Adrenal gland (tissue), 12 donors: ENCODE measurements around the gene CEP250. TPM values are rescaled to one million over a fixed set of nuclear protein-coding genes. Genes with fewer than 3 reads are reported as not detected.

ENCODE experiments used
- DNase-seq, 7 donors: peaks; one replicate each; pipeline ENCODE4 v3.0.0-alpha.2; 2019 to 2020
- H3K27ac ChIP-seq, 5 donors: fragments of 200-600 bp; sonication (generic) in 4 of 5; 1 replicate in 3 of 5; 2 replicates in 2 of 5; pipeline versions ENCODE4 v1.5.1 to v1.8.0; 2016 to 2020; ENCODE audit warnings: mild to moderate bottlenecking in 1 of 5
- H3K27me3 ChIP-seq: fragments of 200-600 bp; 2 replicates; pipeline ENCODE4 v1.8.0; 2021
- H3K36me3 ChIP-seq, 2 donors: fragments of 200-600 bp; replicated peaks in 1 of 2; 1 replicate in 1 of 2; 2 replicates in 1 of 2; pipeline versions ENCODE4 v1.5.1 to v1.8.0; 2018 to 2022
- H3K4me1 ChIP-seq, 2 donors: fragments of 200-600 bp; replicated peaks in 1 of 2; 1 replicate in 1 of 2; 2 replicates in 1 of 2; pipeline versions ENCODE4 v1.5.1 to v1.8.0; 2018 to 2021
- H3K4me3 ChIP-seq, 4 donors: fragments of 200-600 bp; sonication (generic) in 3 of 4; one replicate each; pipeline ENCODE4 v1.5.1; 2016 to 2018
- H3K9me3 ChIP-seq, 3 donors: fragments of 200-600 bp; sonication (generic) in 1 of 3; replicated peaks in 1 of 3; 1 replicate in 2 of 3; 2 replicates in 1 of 3; pipeline versions ENCODE4 v1.5.1 to v1.8.0; 2016 to 2021
- CTCF ChIP-seq, 6 experiments: fragments of 450-650 bp in 4 of 6; fragments of 200-600 bp in 2 of 6; sonication (generic) in 1 of 6; IDR thresholded peaks; 1 replicate in 5 of 6; 2 replicates in 1 of 6; pipeline versions ENCODE4 v1.5.1 to v1.8.0; 2016 to 2021; ENCODE audit warnings: antibody characterized with exemption in 6 of 6, mild to moderate bottlenecking in 2 of 6, moderate library complexity in 1 of 6
- POLR2A ChIP-seq, 2 donors: fragments of 450-650 bp; IDR thresholded peaks; one replicate each; pipeline ENCODE4 v1.6.1; 2017; ENCODE audit warnings: antibody characterized with exemption in 2 of 2, mild to moderate bottlenecking in 2 of 2, moderate library complexity in 1 of 2
- WGBS, 4 donors: extraction: QIAGEN DNeasy Blood & Tissue Kit in 2 of 4; methylation state at CpG; one replicate each; pipeline versions ENCODE4 v1.1.5 to v1.1.7; 2013 to 2017; 5-methylcytosine and 5-hydroxymethylcytosine counted together
- intact Hi-C, 2 donors: fragments of 100-400 bp; cut with DNase I; formaldehyde crosslinking; loops; one replicate each; pipeline versions ENCODE4 v1.14.1 to v1.15.0; 2022 to 2023
- polyA plus RNA-seq, 3 donors: library from polyadenylated mRNA; stranded (reverse); fragments of 200-250 nt in 2 of 3; fragments of 350-450 nt in 1 of 3; fragmentation: Illumina TruSeq in 1 of 3; extraction: RNeasy Lipid Tissue Mini Kit (QIAGEN cat#74804) in 1 of 3; gene quantifications; one replicate each; pipeline ENCODE4 v1.2.3, GENCODE V29; 2013 to 2014
- total RNA-seq, 9 donors: library from RNA; depleted of rRNA in 4 of 9; stranded (reverse); fragments of >200 nt in 4 of 9; fragments of 120-200 nt in 1 of 9; fragmentation: NEBNext Ultra II Directional in 1 of 9; extraction: Animal tissue kit (Norgen Biotek cat#: 25700) in 1 of 9; gene quantifications; one replicate each; pipeline versions ENCODE4 v1.1.0 to v1.2.4, GENCODE V29; 2013 to 2023
- donor health status: healthy with polysubstance abuse.
- donor health status: Bipolar disorder and iron deficiency.
- donor health status: DM: yes; HTN: yes; CAD: no.
- donor health status: DM: no; HTN: no; CAD: no.
- donor health status: DM: no; HTN: no; CAD: no.
- donor health status: DM: yes; HTN: yes; CAD: no.

Gene CEP250
- total and polyA plus RNA-seq, 12 donors, result 12.6 to 49.8 (median 26.0) TPM

GRCh38 chr20:35409542-35409941 is 45.9 kb upstream of the CEP250 start:
- no peak for DNase-seq
- H3K27me3 ChIP-seq, result no peaks in the 10 kb centered on the region
- H3K4me3 ChIP-seq, result no peak overlapping the region
- H3K9me3 ChIP-seq, result no peaks in the 10 kb centered on the region
- WGBS, 4 donors, result 58 to 82% (median 63%) methylated on average over 3 of the region's 3 CpGs
- H3K4me1 ChIP-seq, result peaks cover 3 to 7% of the 10 kb centered on the region in 2 donors
- H3K27ac ChIP-seq, result no peak overlapping the region
- H3K36me3 ChIP-seq, result peaks cover 0 to 34% of the 10 kb centered on the region in 2 donors
- intact Hi-C loops, result no loop called here
- TF ChIP-seq POLR2A (IDR thresholded peaks at IDR 0.05) (no peak), CTCF (IDR thresholded peaks at IDR 0.05) (no peak)

- 54 to 88% (median 73%) methylated on average over 2 to 6 of the region's 6 CpGs for WGBS, 4 donors
- no peak overlapping the region for H3K4me3 ChIP-seq
- H3K9me3 ChIP-seq, result no peaks in the 10 kb centered on the region
- H3K27me3 ChIP-seq, result no peaks in the 10 kb centered on the region
- H3K4me1 ChIP-seq, result peaks cover 3 to 7% of the 10 kb centered on the region in 2 donors
- TF ChIP-seq CTCF (IDR thresholded peaks at IDR 0.05), result no peak
- no peak for TF ChIP-seq POLR2A (IDR thresholded peaks at IDR 0.05)
- no peak for DNase-seq
- intact Hi-C loops, result no loop called here
- H3K27ac ChIP-seq, result no peak overlapping the region
- peaks cover 0 to 34% of the 10 kb centered on the region in 2 donors for H3K36me3 ChIP-seq
These were observed 44.8 kb upstream of the CEP250 start for GRCh38 chr20:35410613-35411012.

GRCh38 chr20:35421322-35421721 is 34.1 kb upstream of the CEP250 start:
- Histone ChIP-seq H3K27me3 (no peaks in the 10 kb centered on the region), H3K4me3 (no peak overlapping the region), H3K4me1 (no peaks in the 10 kb centered on the region), H3K27ac (no peak overlapping the region), H3K9me3 (no peaks in the 10 kb centered on the region), H3K36me3 (no peaks in the 10 kb centered on the region)
- no peak for DNase-seq
- TF ChIP-seq CTCF (IDR thresholded peaks at IDR 0.05) (no peak), POLR2A (IDR thresholded peaks at IDR 0.05) (no peak)
- 49 to 63% (median 54%) methylated on average over 2 of the region's 2 CpGs for WGBS, 4 donors
- intact Hi-C loops, result no loop called here

- Histone ChIP-seq H3K27me3 (no peaks in the 10 kb centered on the region), H3K27ac (no peak overlapping the region), H3K36me3 (no peaks in the 10 kb centered on the region), H3K4me3 (no peak overlapping the region), H3K4me1 (no peaks in the 10 kb centered on the region), H3K9me3 (no peaks in the 10 kb centered on the region)
- TF ChIP-seq POLR2A (IDR thresholded peaks at IDR 0.05) (no peak), CTCF (IDR thresholded peaks at IDR 0.05) (no peak)
- intact Hi-C loops, result loop anchor here in 1 of 2 donors (10.0 kb wide), 1 partner anchor 577 kb away; no protein-coding TSS in a partner anchor
- WGBS, 4 donors, result 52 to 79% (median 72%) methylated on average over 3 to 6 of the region's 6 CpGs
- DNase-seq, result no peak
These were observed 23.6 kb upstream of the CEP250 start for GRCh38 chr20:35431621-35432429.
